H9 (cell line): Measurements from ENCODE around the gene FMN1. TPM values are rescaled to one million over a fixed set of nuclear protein-coding genes. Genes with fewer than 3 reads are reported as not detected.
A peak's percentile ranks its signal among the peaks of the same experiment; 100 is the strongest.

Experiments used
- DNase-seq: peaks from one replicate; pipeline ENCODE4 v3.0.0-alpha.2; 2017
- H2AFZ ChIP-seq: one replicate; pipeline ENCODE4 v1.6.1; 2013; ENCODE audit warnings: mild to moderate bottlenecking, low read length, control low read depth, moderate library complexity
- H2AK5ac ChIP-seq: 2 replicates; pipeline ENCODE4 v1.6.1; 2013; ENCODE audit warnings: low read length, control low read depth, mixed read lengths; ENCODE audit not compliant: insufficient read length
- H2BK120ac ChIP-seq: one replicate; pipeline ENCODE4 v1.6.1; 2013; ENCODE audit warnings: low read depth, mild to moderate bottlenecking, low read length, control low read depth, inconsistent platforms; ENCODE audit not compliant: poor library complexity, severe bottlenecking
- H2BK12ac ChIP-seq: 2 replicates; pipeline ENCODE4 v1.6.1; 2013; ENCODE audit warnings: low read length, control low read depth, mixed read lengths, low read depth; ENCODE audit not compliant: insufficient read length
- H2BK15ac ChIP-seq: 2 replicates; pipeline ENCODE4 v1.6.1; 2013; ENCODE audit warnings: low read depth, low read length, control low read depth
- H2BK20ac ChIP-seq: one replicate; pipeline ENCODE4 v1.6.1; 2013; ENCODE audit warnings: low read depth, mild to moderate bottlenecking, low read length, control low read depth, inconsistent platforms; ENCODE audit not compliant: poor library complexity, severe bottlenecking
- H2BK5ac ChIP-seq: 2 replicates; pipeline ENCODE4 v1.6.1; 2013; ENCODE audit warnings: low read length, control low read depth, mixed read lengths; ENCODE audit not compliant: insufficient read length
- H3K14ac ChIP-seq: 2 replicates; pipeline ENCODE4 v1.6.1; 2013; ENCODE audit warnings: low read length, control low read depth; ENCODE audit not compliant: insufficient read depth
- H3K18ac ChIP-seq: 2 replicates; pipeline ENCODE4 v1.6.1; 2013; ENCODE audit warnings: low read depth, mild to moderate bottlenecking, mixed read lengths, low read length, control low read depth; ENCODE audit not compliant: insufficient read length
- H3K23ac ChIP-seq: 2 replicates; pipeline ENCODE4 v1.6.1; 2013; ENCODE audit warnings: low read length, control low read depth, mixed read lengths, low read depth; ENCODE audit not compliant: insufficient read length
- H3K23me2 ChIP-seq: 2 replicates; pipeline ENCODE4 v1.6.1; 2013; ENCODE audit warnings: low read depth, mild to moderate bottlenecking, mixed read lengths, low read length, control low read depth; ENCODE audit not compliant: insufficient read length, poor library complexity, severe bottlenecking
- H3K27ac ChIP-seq: 2 replicates; pipeline ENCODE4 v1.5.1; 2013; ENCODE audit warnings: low read length, control low read depth, mixed read lengths, low read depth; ENCODE audit not compliant: insufficient read length
- H3K27me3 ChIP-seq: 2 replicates; pipeline ENCODE4 v1.6.1; 2013; ENCODE audit warnings: low read length, control low read depth, inconsistent platforms; ENCODE audit not compliant: insufficient read depth
- H3K4ac ChIP-seq: 2 replicates; pipeline ENCODE4 v1.6.1; 2013; ENCODE audit warnings: low read depth, mild to moderate bottlenecking, control low read depth, inconsistent platforms, low read length, moderate library complexity
- H3K4me1 ChIP-seq: 2 replicates; pipeline ENCODE4 v1.6.1; 2013; ENCODE audit warnings: low read length, control low read depth, inconsistent platforms; ENCODE audit not compliant: insufficient read depth
- H3K4me2 ChIP-seq: 2 replicates; pipeline ENCODE4 v1.6.1; 2013; ENCODE audit warnings: low read length, control low read depth, mixed read lengths; ENCODE audit not compliant: insufficient read length, insufficient read depth
- H3K56ac ChIP-seq: 2 replicates; pipeline ENCODE4 v1.6.1; 2013; ENCODE audit warnings: low read depth, mild to moderate bottlenecking, mixed read lengths, low read length, control low read depth; ENCODE audit not compliant: insufficient read length
- H3K79me1 ChIP-seq: 2 replicates; pipeline ENCODE4 v1.6.1; 2013; ENCODE audit warnings: low read depth, mild to moderate bottlenecking, moderate library complexity, low read length, control low read depth, inconsistent platforms; ENCODE audit not compliant: insufficient read depth, poor library complexity, severe bottlenecking
- H3K79me2 ChIP-seq: 2 replicates; pipeline ENCODE4 v1.6.1; 2013; ENCODE audit warnings: low read length, control low read depth, inconsistent platforms; ENCODE audit not compliant: insufficient read depth
- H3K9ac ChIP-seq: 2 replicates; pipeline ENCODE4 v1.6.1; 2013; ENCODE audit warnings: low read length, control low read depth, mixed read lengths; ENCODE audit not compliant: insufficient read length; ENCODE audit errors: extremely low read depth
- H3K9me3 ChIP-seq: one replicate; pipeline ENCODE4 v1.6.1; 2013; ENCODE audit warnings: low read depth, low read length, inconsistent platforms; ENCODE audit not compliant: control insufficient read depth
- H3T11ph ChIP-seq: one replicate; pipeline ENCODE4 v1.6.1; 2013; ENCODE audit warnings: mild to moderate bottlenecking, low read length, control low read depth, inconsistent platforms
- H4K20me1 ChIP-seq: one replicate; pipeline ENCODE4 v1.6.1; 2013; ENCODE audit not compliant: control insufficient read depth, insufficient read length, insufficient read depth
- H4K5ac ChIP-seq: 2 replicates; pipeline ENCODE4 v1.6.1; 2013; ENCODE audit warnings: low read depth, mild to moderate bottlenecking, mixed read lengths, low read length, control low read depth; ENCODE audit not compliant: insufficient read length
- H4K8ac ChIP-seq: replicated peaks from 2 replicates; pipeline ENCODE4 v1.6.1; 2013; ENCODE audit warnings: low read length, control low read depth, mixed read lengths, low read depth; ENCODE audit not compliant: insufficient read length
- H4K91ac ChIP-seq: 2 replicates; pipeline ENCODE4 v1.6.1; 2013; ENCODE audit warnings: low read depth, mild to moderate bottlenecking, moderate library complexity, mixed read lengths, low read length, control low read depth; ENCODE audit not compliant: insufficient read length
- H3K27ac Mint-ChIP-seq, 3 experiments: 2 replicates in 2 of 3; 3 replicates in 1 of 3; pipeline ENCODE4 v1.8.0; 2020 to 2021; ENCODE audit warnings: mixed read lengths in 3 of 3, mild to moderate bottlenecking in 1 of 3, moderate library complexity in 1 of 3
- H3K27me3 Mint-ChIP-seq: 2 replicates; pipeline ENCODE4 v1.8.0; 2021; ENCODE audit warnings: low read depth, mild to moderate bottlenecking, moderate library complexity, mixed read lengths
- H3K36me3 Mint-ChIP-seq, 3 experiments: 2 replicates in 2 of 3; 3 replicates in 1 of 3; pipeline ENCODE4 v1.8.0; 2020 to 2021; ENCODE audit warnings: low read depth in 3 of 3, mixed read lengths in 3 of 3; ENCODE audit not compliant: insufficient read depth in 1 of 3
- H3K4me1 Mint-ChIP-seq, 2 experiments: 2 replicates each; pipeline ENCODE4 v1.8.0; 2020; ENCODE audit warnings: mixed read lengths in 2 of 2
- H3K4me3 Mint-ChIP-seq, 2 experiments: 2 replicates in 1 of 2; 3 replicates in 1 of 2; pipeline ENCODE4 v1.8.0; 2020 to 2021; ENCODE audit warnings: mild to moderate bottlenecking in 2 of 2, mixed read lengths in 2 of 2, moderate library complexity in 1 of 2
- H3K9me3 Mint-ChIP-seq, 2 experiments: 2 replicates in 1 of 2; 3 replicates in 1 of 2; pipeline ENCODE4 v1.8.0; 2020; ENCODE audit warnings: mild to moderate bottlenecking in 2 of 2, mixed read lengths in 2 of 2, moderate library complexity in 1 of 2
- WGBS: extraction: QIAGEN DNeasy Blood & Tissue Kit; methylation state at CpG from one replicate; pipeline ENCODE4 v1.1.7; 2013; ENCODE audit warnings: missing lambda C conversion rate, low lambda C conversion rate, mixed read lengths; ENCODE audit not compliant: insufficient read length; ENCODE audit errors: extremely low coverage; 5-methylcytosine and 5-hydroxymethylcytosine counted together
- total RNA-seq: library from RNA; stranded (reverse); gene quantifications from 2 replicates; pipeline ENCODE4 v1.2.1, GENCODE V29; 2021
- TF ChIP-seq, protein P1 (sequence below): fragments of 200-600 bp; sonication (generic); conservative IDR thresholded peaks from 3 replicates; pipeline ENCODE4 v1.8.0; 2021; ENCODE audit warnings: antibody characterized with exemption, mild to moderate bottlenecking

The FMN1 gene
- total RNA-seq, 1 experiment from 2014 or later = 1.9 TPM

DNA sequence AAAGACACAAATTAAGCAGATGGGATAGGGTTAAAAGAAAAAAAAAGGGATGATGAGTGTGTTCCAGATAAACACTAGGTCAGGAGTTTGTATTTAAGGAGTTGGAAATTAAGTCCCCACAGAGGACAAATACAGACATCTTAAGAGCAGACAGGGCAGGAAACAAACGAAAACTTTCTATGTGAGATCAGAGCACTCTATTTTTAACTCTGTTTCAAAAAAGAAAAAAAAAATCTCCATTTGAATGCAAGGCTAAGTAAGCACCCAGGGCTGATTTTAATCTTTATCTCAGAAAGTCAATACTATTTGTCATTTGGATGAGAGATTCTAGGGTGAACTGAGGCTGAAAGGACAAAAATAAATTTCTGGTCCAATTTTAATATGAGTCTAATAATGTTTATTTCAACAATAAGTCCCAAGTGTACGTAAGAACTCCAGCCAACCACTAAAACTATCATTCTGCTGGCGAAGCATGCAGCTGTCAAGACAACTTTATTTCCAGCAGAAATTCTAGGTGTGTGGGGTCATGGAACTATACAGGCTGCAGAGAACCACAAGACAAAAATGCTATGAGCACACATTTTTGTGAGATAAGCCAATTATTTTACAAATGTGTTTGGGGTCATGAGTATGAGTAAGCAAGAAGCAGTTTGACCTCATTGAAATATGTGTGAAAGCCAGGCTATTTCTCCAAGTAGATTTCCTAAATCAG, 186.1 kb downstream of the FMN1 start:
- no peaks in the 10 kb centered on the region for H3K23me2 ChIP-seq
- no peak overlapping the region for H2AFZ ChIP-seq
- no peak overlapping the region for H3K18ac ChIP-seq
- no peak overlapping the region for H3K4ac ChIP-seq
- no peak overlapping the region for H4K5ac ChIP-seq
- H2BK5ac ChIP-seq = no peak overlapping the region
- TF ChIP-seq, protein P1, sequence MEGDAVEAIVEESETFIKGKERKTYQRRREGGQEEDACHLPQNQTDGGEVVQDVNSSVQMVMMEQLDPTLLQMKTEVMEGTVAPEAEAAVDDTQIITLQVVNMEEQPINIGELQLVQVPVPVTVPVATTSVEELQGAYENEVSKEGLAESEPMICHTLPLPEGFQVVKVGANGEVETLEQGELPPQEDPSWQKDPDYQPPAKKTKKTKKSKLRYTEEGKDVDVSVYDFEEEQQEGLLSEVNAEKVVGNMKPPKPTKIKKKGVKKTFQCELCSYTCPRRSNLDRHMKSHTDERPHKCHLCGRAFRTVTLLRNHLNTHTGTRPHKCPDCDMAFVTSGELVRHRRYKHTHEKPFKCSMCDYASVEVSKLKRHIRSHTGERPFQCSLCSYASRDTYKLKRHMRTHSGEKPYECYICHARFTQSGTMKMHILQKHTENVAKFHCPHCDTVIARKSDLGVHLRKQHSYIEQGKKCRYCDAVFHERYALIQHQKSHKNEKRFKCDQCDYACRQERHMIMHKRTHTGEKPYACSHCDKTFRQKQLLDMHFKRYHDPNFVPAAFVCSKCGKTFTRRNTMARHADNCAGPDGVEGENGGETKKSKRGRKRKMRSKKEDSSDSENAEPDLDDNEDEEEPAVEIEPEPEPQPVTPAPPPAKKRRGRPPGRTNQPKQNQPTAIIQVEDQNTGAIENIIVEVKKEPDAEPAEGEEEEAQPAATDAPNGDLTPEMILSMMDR = no peak
- H2BK20ac ChIP-seq = no peak overlapping the region
- no peak overlapping the region for H3K27ac ChIP-seq
- no peak overlapping the region for H3T11ph ChIP-seq
- no peaks in the 10 kb centered on the region for H3K27me3 ChIP-seq
- H3K79me1 ChIP-seq = no peaks in the 10 kb centered on the region
- Mint-ChIP-seq H3K4me3 (no peak overlapping the region; a peak in 1 of 5 replicates), H3K9me3 (peaks cover 0 to 3% of the 10 kb centered on the region in 2 experiments; a peak in 2 of 5 replicates), H3K27ac (peak overlapping the region in 1 of 3 experiments; percentile 81; a peak in 2 of 7 replicates), H3K4me1 (peaks cover 19 to 22% of the 10 kb centered on the region in 2 experiments), H3K36me3 (no peaks in the 10 kb centered on the region; a peak in 1 of 7 replicates), H3K27me3 (no peaks in the 10 kb centered on the region; the same call in 1 of the 2 replicates)
- H2BK12ac ChIP-seq = no peak overlapping the region
- H4K20me1 ChIP-seq = no peaks in the 10 kb centered on the region
- no peak overlapping the region for H2BK120ac ChIP-seq
- H4K8ac ChIP-seq = no peak overlapping the region
- H2AK5ac ChIP-seq = no peak overlapping the region
- no peak overlapping the region for H4K91ac ChIP-seq
- H3K79me2 ChIP-seq = no peaks in the 10 kb centered on the region
- H3K9me3 ChIP-seq = no peaks in the 10 kb centered on the region
- no peak overlapping the region for H3K9ac ChIP-seq
- no CpG with 5 or more reads among the region's 3 CpGs for WGBS
- H2BK15ac ChIP-seq = no peak overlapping the region
- H3K4me2 ChIP-seq = no peak overlapping the region
- H3K23ac ChIP-seq = no peak overlapping the region
- no peak overlapping the region for H3K56ac ChIP-seq
- H3K4me1 ChIP-seq = no peaks in the 10 kb centered on the region
- DNase-seq = no peak
- no peak overlapping the region for H3K14ac ChIP-seq
